ENCODE results near the gene SLC35F3. TPM values are rescaled to one million over a fixed set of nuclear protein-coding genes. Genes with fewer than 3 reads are reported as not detected.

The SLC35F3 gene
- total RNA-seq, 1 experiment from 2014 or later = 19.1 TPM

DNA sequence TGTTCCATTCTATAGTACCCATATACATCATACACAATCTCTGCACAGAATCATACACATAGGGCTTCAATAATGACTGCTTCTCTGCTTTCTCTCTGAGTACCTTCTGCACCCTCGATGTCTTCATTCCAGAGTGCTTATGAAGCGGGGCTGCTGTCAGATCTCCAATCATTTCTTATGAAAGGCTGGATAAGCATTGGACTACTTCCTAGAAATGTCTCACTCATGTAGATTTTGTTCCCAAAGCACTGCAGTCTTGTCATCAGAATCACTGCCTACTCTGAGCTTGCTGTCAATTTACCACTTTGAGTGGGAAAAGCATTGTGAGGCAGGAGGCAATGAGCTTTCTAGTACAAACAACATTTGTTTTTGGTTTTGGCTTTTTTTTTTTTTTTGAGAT, 179.0 kb downstream of the SLC35F3 start:
- no peaks in the 10 kb centered on the region for H3K27me3 ChIP-seq (ENCODE audit: control insufficient read depth, insufficient read depth, low read length)
- no peaks in the 10 kb centered on the region for H3K9me3 ChIP-seq (ENCODE audit: control insufficient read depth, insufficient read depth, low read depth, low read length)
- no peak overlapping the region for H3K27ac ChIP-seq (ENCODE audit: low read length)
- CTCF ChIA-PET = no interaction called here
- H3K4me1 ChIP-seq (ENCODE audit: control insufficient read depth, insufficient read depth, low read length) = no peaks in the 10 kb centered on the region
- ATAC-seq (no peak), DNase-seq (ENCODE audit: low read depth, low spot score) (no peak)
- in situ Hi-C loops (cut with HindIII; ENCODE audit: low pct_unique_long_range_greater_than_20kb, low sequenced_read_pairs) (no loop called here), intact Hi-C loops (cut with micrococcal nuclease; ENCODE audit: unreplicated experiment) (no loop called here)
- TF ChIP-seq SIN3A (IDR thresholded peaks at IDR 0.05; ENCODE audit: borderline replicate concordance, insufficient read depth, low read depth, low read length) (no peak), TCF7L2 (IDR thresholded peaks at IDR 0.05; ENCODE audit: low read depth, low read length) (no peak), POLR2AphosphoS5 (IDR thresholded peaks at IDR 0.05; ENCODE audit: low read depth, low read length) (no peak)
- TF ChIP-seq, protein P1, sequence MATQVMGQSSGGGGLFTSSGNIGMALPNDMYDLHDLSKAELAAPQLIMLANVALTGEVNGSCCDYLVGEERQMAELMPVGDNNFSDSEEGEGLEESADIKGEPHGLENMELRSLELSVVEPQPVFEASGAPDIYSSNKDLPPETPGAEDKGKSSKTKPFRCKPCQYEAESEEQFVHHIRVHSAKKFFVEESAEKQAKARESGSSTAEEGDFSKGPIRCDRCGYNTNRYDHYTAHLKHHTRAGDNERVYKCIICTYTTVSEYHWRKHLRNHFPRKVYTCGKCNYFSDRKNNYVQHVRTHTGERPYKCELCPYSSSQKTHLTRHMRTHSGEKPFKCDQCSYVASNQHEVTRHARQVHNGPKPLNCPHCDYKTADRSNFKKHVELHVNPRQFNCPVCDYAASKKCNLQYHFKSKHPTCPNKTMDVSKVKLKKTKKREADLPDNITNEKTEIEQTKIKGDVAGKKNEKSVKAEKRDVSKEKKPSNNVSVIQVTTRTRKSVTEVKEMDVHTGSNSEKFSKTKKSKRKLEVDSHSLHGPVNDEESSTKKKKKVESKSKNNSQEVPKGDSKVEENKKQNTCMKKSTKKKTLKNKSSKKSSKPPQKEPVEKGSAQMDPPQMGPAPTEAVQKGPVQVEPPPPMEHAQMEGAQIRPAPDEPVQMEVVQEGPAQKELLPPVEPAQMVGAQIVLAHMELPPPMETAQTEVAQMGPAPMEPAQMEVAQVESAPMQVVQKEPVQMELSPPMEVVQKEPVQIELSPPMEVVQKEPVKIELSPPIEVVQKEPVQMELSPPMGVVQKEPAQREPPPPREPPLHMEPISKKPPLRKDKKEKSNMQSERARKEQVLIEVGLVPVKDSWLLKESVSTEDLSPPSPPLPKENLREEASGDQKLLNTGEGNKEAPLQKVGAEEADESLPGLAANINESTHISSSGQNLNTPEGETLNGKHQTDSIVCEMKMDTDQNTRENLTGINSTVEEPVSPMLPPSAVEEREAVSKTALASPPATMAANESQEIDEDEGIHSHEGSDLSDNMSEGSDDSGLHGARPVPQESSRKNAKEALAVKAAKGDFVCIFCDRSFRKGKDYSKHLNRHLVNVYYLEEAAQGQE (IDR thresholded peaks at IDR 0.05; ENCODE audit: insufficient read depth in 1 of 2, low read depth in 2 of 2, low read length in 1 of 2) = no peak
- TF ChIP-seq, protein P2, sequence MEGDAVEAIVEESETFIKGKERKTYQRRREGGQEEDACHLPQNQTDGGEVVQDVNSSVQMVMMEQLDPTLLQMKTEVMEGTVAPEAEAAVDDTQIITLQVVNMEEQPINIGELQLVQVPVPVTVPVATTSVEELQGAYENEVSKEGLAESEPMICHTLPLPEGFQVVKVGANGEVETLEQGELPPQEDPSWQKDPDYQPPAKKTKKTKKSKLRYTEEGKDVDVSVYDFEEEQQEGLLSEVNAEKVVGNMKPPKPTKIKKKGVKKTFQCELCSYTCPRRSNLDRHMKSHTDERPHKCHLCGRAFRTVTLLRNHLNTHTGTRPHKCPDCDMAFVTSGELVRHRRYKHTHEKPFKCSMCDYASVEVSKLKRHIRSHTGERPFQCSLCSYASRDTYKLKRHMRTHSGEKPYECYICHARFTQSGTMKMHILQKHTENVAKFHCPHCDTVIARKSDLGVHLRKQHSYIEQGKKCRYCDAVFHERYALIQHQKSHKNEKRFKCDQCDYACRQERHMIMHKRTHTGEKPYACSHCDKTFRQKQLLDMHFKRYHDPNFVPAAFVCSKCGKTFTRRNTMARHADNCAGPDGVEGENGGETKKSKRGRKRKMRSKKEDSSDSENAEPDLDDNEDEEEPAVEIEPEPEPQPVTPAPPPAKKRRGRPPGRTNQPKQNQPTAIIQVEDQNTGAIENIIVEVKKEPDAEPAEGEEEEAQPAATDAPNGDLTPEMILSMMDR (IDR thresholded peaks at IDR 0.05) = no peak
- BruUV-seq (replicated peaks) = no TSS peak
- H3K4me3 ChIP-seq (ENCODE audit: low read depth in 2 of 2, low read length in 2 of 2) = no peak overlapping the region
- H3K36me3 ChIP-seq (ENCODE audit: control insufficient read depth, insufficient read depth, low read length) = no peaks in the 10 kb centered on the region
- POLR2A ChIA-PET = no interaction called here

DNA sequence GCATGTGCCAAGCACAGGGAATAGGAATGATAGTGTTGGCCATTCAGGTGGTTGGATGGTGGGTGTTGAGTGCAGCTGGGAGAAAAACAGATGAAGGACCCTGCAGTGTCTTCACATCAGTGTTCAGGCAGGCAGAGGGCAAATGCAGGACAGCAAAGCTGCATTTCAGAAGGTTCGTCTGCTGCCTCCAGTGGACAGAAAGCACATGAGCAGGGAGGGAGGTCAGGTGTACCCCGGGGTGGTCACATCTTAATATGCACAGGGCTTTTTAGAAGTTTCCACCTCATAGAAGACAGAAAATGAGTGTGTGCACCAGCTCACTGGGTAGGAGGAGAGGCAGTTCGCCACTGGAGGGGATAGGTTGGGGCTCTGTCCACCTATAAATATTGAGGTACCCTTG, 184.9 kb downstream of the SLC35F3 start:
- H3K27me3 ChIP-seq (ENCODE audit: control insufficient read depth, insufficient read depth, low read length) = no peaks in the 10 kb centered on the region
- H3K9me3 ChIP-seq (ENCODE audit: control insufficient read depth, insufficient read depth, low read depth, low read length) = no peaks in the 10 kb centered on the region
- H3K27ac ChIP-seq (ENCODE audit: low read length) = no peak overlapping the region
- no peak for TF ChIP-seq SIN3A (IDR thresholded peaks at IDR 0.05; ENCODE audit: borderline replicate concordance, insufficient read depth, low read depth, low read length)
- TF ChIP-seq, protein P2 (IDR thresholded peaks at IDR 0.05) = peak; percentile 32
- ATAC-seq = no peak
- H3K4me3 ChIP-seq (ENCODE audit: low read depth in 2 of 2, low read length in 2 of 2) = no peak overlapping the region
- no peaks in the 10 kb centered on the region for H3K4me1 ChIP-seq (ENCODE audit: control insufficient read depth, insufficient read depth, low read length)
- in situ Hi-C loops (cut with HindIII; ENCODE audit: low pct_unique_long_range_greater_than_20kb, low sequenced_read_pairs) (no loop called here), intact Hi-C loops (cut with micrococcal nuclease; ENCODE audit: unreplicated experiment) (no loop called here)
- no TSS peak for BruUV-seq (replicated peaks)
- CTCF ChIA-PET = no interaction called here
- POLR2A ChIA-PET = no interaction called here
- no peak for DNase-seq (ENCODE audit: low read depth, low spot score)
- H3K36me3 ChIP-seq (ENCODE audit: control insufficient read depth, insufficient read depth, low read length) = no peaks in the 10 kb centered on the region
